Loucy (cell line): ENCODE results near the gene CCDC92B.
"Not testable (repeated sequence)": the region's sequence is repeated elsewhere in the genome, so short reads cannot be mapped to it uniquely, and the experiment has no call there.

ENCODE experiments used
- H2AFZ ChIP-seq: fragments of 200-600 bp; sonication (generic); 2 replicates; pipeline ENCODE4 v1.6.0; 2016; ENCODE audit warnings: antibody characterized with exemption, mild to moderate bottlenecking, low read length, moderate library complexity
- H3F3A ChIP-seq: fragments of 200-600 bp; 2 replicates; pipeline ENCODE4 v1.6.0; 2016; ENCODE audit warnings: antibody characterized with exemption, low read depth, mild to moderate bottlenecking
- H3K27me3 ChIP-seq: fragments of 200-600 bp; sonication (generic); 2 replicates; pipeline ENCODE4 v1.6.1; 2014; ENCODE audit warnings: low read length, mild to moderate bottlenecking; ENCODE audit not compliant: insufficient read depth, poor library complexity, severe bottlenecking
- H3K36me3 ChIP-seq: fragments of 200-600 bp; sonication (generic); 2 replicates; pipeline ENCODE4 v1.6.1; 2016; ENCODE audit warnings: low read length; ENCODE audit not compliant: insufficient read depth
- H3K4me1 ChIP-seq: fragments of 200-600 bp; sonication (generic); 2 replicates; pipeline ENCODE4 v1.5.1; 2014; ENCODE audit warnings: low read length, mild to moderate bottlenecking; ENCODE audit not compliant: insufficient read depth, poor library complexity, severe bottlenecking
- H3K4me2 ChIP-seq: fragments of 200-600 bp; sonication (generic); 2 replicates; pipeline ENCODE4 v1.6.0; 2014; ENCODE audit warnings: antibody characterized with exemption, low read length, low read depth, mild to moderate bottlenecking; ENCODE audit not compliant: poor library complexity, severe bottlenecking
- H3K4me3 ChIP-seq: fragments of 200-600 bp; sonication (generic); 2 replicates; pipeline ENCODE4 v1.5.1; 2014; ENCODE audit warnings: low read length, mild to moderate bottlenecking, mixed read lengths; ENCODE audit not compliant: poor library complexity, severe bottlenecking
- H3K79me2 ChIP-seq: fragments of 200-600 bp; sonication (generic); 2 replicates; pipeline ENCODE4 v1.6.1; 2014; ENCODE audit warnings: low read length; ENCODE audit not compliant: insufficient read depth
- H3K9ac ChIP-seq: fragments of 200-600 bp; sonication (generic); 2 replicates; pipeline ENCODE4 v1.6.0; 2014; ENCODE audit warnings: mild to moderate bottlenecking, low read depth, low read length, moderate library complexity; ENCODE audit not compliant: poor library complexity, severe bottlenecking
- H3K9me2 ChIP-seq: fragments of 200-600 bp; sonication (generic); replicated peaks from 2 replicates; pipeline ENCODE4 v1.6.1; 2016; ENCODE audit warnings: low read depth, low read length, mixed read lengths
- H3K9me3 ChIP-seq: fragments of 200-600 bp; sonication (generic); 2 replicates; pipeline ENCODE4 v1.6.1; 2014; ENCODE audit warnings: mild to moderate bottlenecking, antibody characterized with exemption, low read length, low read depth; ENCODE audit not compliant: insufficient read depth
- H4K20me1 ChIP-seq: fragments of 200-600 bp; sonication (generic); 2 replicates; pipeline ENCODE4 v1.6.0; 2014; ENCODE audit warnings: antibody characterized with exemption, low read length, mild to moderate bottlenecking; ENCODE audit not compliant: insufficient read depth, poor library complexity, severe bottlenecking
- CTCF ChIP-seq: fragments of 200-600 bp; sonication (generic); conservative IDR thresholded peaks from 2 replicates; pipeline ENCODE4 v1.5.1; 2014; ENCODE audit warnings: mild to moderate bottlenecking, antibody characterized with exemption, low read length
- EZH2phosphoT487 ChIP-seq: fragments of 200-600 bp; IDR thresholded peaks from 2 replicates; pipeline ENCODE4 v1.6.1; 2018; ENCODE audit warnings: antibody characterized with exemption, mild to moderate bottlenecking, moderate library complexity, borderline replicate concordance

The CCDC92B gene

GRCh38 chr17:2783310-2784030 lies 34.0 kb upstream of the CCDC92B start:
- no peaks in the 10 kb centered on the region for H4K20me1 ChIP-seq
- no peaks in the 10 kb centered on the region for H3K36me3 ChIP-seq
- H3K9me3 ChIP-seq, result no peaks in the 10 kb centered on the region
- no peaks in the 10 kb centered on the region for H3K27me3 ChIP-seq
- H3K4me2 ChIP-seq, result no peak overlapping the region
- H3K9ac ChIP-seq, result no peak overlapping the region
- peaks cover 53% of the 10 kb centered on the region for H3K4me1 ChIP-seq
- no peaks in the 10 kb centered on the region for H3F3A ChIP-seq
- H3K4me3 ChIP-seq, result no peak overlapping the region
- TF ChIP-seq EZH2phosphoT487 (no peak), CTCF (no peak)
- peaks cover 8% of the 10 kb centered on the region for H3K79me2 ChIP-seq
- H3K9me2 ChIP-seq, result no peaks in the 10 kb centered on the region
- no peak overlapping the region for H2AFZ ChIP-seq

- Histone ChIP-seq H3K9ac (no peak overlapping the region), H2AFZ (no peak overlapping the region), H3F3A (no peaks in the 10 kb centered on the region), H3K4me3 (no peak overlapping the region), H3K9me2 (no peaks in the 10 kb centered on the region), H3K36me3 (no peaks in the 10 kb centered on the region), H4K20me1 (no peaks in the 10 kb centered on the region), H3K4me2 (no peak overlapping the region), H3K79me2 (peaks cover 3% of the 10 kb centered on the region), H3K27me3 (no peaks in the 10 kb centered on the region), H3K4me1 (peaks cover 45% of the 10 kb centered on the region), H3K9me3 (no peaks in the 10 kb centered on the region)
- no peak for TF ChIP-seq CTCF
- TF ChIP-seq EZH2phosphoT487, result no peak
Measured at GRCh38 chr17:2782055-2782454, 32.6 kb upstream of the CCDC92B start.

GRCh38 chr17:2781598-2781997 lies 32.1 kb upstream of the CCDC92B start:
- not testable (repeated sequence) for H3K9me2 ChIP-seq, H3K79me2 ChIP-seq, H4K20me1 ChIP-seq, H2AFZ ChIP-seq, H3K4me2 ChIP-seq, H3K9me3 ChIP-seq, H3K36me3 ChIP-seq, H3K4me3 ChIP-seq, H3F3A ChIP-seq, H3K27me3 ChIP-seq, H3K9ac ChIP-seq
- H3K4me1 ChIP-seq, result peaks cover 44% of the 10 kb centered on the region

GRCh38 chr17:2780931-2781454 lies 31.5 kb upstream of the CCDC92B start:
- no peak overlapping the region for H3K4me2 ChIP-seq
- no peaks in the 10 kb centered on the region for H3F3A ChIP-seq
- no peaks in the 10 kb centered on the region for H3K9me3 ChIP-seq
- H3K27me3 ChIP-seq, result no peaks in the 10 kb centered on the region
- H4K20me1 ChIP-seq, result no peaks in the 10 kb centered on the region
- no peak overlapping the region for H3K9ac ChIP-seq
- no peak overlapping the region for H2AFZ ChIP-seq
- no peaks in the 10 kb centered on the region; the same call in 1 of the 2 replicates for H3K79me2 ChIP-seq
- TF ChIP-seq CTCF, result no peak
- no peak for TF ChIP-seq EZH2phosphoT487
- H3K4me1 ChIP-seq, result peaks cover 45% of the 10 kb centered on the region
- H3K4me3 ChIP-seq, result no peak overlapping the region
- H3K9me2 ChIP-seq, result no peaks in the 10 kb centered on the region
- H3K36me3 ChIP-seq, result no peaks in the 10 kb centered on the region
